ENCODE results near the gene CENPU. TPM values are rescaled to one million over a fixed set of nuclear protein-coding genes. Genes with fewer than 3 reads are reported as not detected.
A peak's percentile ranks its signal among the peaks of the same experiment; 100 is the strongest.

Gene CENPU
- total and polyA plus RNA-seq, 2 experiments from 2014 or later, result 88.3 to 186 TPM

DNA sequence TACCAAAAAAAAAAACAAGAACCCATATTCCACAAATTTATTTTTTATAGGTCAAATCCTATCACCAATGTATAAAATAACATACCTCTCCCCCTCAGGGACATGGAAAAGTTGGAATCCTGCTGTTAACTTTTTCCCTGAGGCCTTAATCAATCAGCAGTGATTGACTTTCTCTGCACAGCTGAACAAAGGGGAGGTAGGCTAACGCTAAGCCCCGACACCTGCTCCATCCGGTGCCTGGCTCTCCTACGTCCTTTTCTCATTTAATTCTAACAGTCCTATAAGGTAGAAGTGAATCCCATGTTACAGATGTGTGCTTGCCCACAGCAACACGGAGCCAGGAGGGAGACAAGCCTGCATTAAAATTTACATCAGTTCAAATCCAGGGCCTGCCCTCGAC is 2.8 kb downstream of the CENPU start:
- Mint-ChIP-seq H3K9me3 (no peaks in the 10 kb centered on the region), H3K4me1 (peaks cover 34% of the 10 kb centered on the region), H3K27me3 (ENCODE audit: insufficient read depth, low read depth, poor library complexity) (peaks cover 3% of the 10 kb centered on the region), H3K4me3 (no peak overlapping the region; the same call in 2 of the 3 replicates), H3K27ac (no peak overlapping the region), H3K36me3 (ENCODE audit: low read depth) (peaks cover 59% of the 10 kb centered on the region)
- Histone ChIP-seq H3K36me3 (ENCODE audit: insufficient read depth) (peaks cover 32% of the 10 kb centered on the region), H3K27ac (ENCODE audit: low read depth) (no peak overlapping the region), H4K20me1 (replicated peaks; ENCODE audit: insufficient read depth) (peaks cover 42% of the 10 kb centered on the region), H2AFZ (no peak overlapping the region), H3K79me2 (replicated peaks; ENCODE audit: insufficient read depth) (peaks cover 78% of the 10 kb centered on the region), H3K4me1 (ENCODE audit: insufficient read depth) (peaks cover 20% of the 10 kb centered on the region), H3F3A (replicated peaks; ENCODE audit: low read depth) (0 out of 2 replicates have a peak, but pooled peaks cover 2% of the 10 kb centered on the region), H3K27me3 (ENCODE audit: insufficient read depth) (no peaks in the 10 kb centered on the region), H3K9me2 (ENCODE audit: insufficient read depth) (no peaks in the 10 kb centered on the region), H3K4me2 (0 out of 2 replicates have a peak overlapping the region, but pooled peaks have one; percentile 79), H3K4me3 (0 out of 2 replicates have a peak overlapping the region, but pooled peaks have one; percentile 98)
- no peak for ATAC-seq
- DNase-seq (ENCODE audit: low spot score), result no peak
- TF ChIP-seq NANOG (IDR thresholded peaks at IDR 0.05; ENCODE audit: borderline replicate concordance), result no peak
- TF ChIP-seq, protein P1, sequence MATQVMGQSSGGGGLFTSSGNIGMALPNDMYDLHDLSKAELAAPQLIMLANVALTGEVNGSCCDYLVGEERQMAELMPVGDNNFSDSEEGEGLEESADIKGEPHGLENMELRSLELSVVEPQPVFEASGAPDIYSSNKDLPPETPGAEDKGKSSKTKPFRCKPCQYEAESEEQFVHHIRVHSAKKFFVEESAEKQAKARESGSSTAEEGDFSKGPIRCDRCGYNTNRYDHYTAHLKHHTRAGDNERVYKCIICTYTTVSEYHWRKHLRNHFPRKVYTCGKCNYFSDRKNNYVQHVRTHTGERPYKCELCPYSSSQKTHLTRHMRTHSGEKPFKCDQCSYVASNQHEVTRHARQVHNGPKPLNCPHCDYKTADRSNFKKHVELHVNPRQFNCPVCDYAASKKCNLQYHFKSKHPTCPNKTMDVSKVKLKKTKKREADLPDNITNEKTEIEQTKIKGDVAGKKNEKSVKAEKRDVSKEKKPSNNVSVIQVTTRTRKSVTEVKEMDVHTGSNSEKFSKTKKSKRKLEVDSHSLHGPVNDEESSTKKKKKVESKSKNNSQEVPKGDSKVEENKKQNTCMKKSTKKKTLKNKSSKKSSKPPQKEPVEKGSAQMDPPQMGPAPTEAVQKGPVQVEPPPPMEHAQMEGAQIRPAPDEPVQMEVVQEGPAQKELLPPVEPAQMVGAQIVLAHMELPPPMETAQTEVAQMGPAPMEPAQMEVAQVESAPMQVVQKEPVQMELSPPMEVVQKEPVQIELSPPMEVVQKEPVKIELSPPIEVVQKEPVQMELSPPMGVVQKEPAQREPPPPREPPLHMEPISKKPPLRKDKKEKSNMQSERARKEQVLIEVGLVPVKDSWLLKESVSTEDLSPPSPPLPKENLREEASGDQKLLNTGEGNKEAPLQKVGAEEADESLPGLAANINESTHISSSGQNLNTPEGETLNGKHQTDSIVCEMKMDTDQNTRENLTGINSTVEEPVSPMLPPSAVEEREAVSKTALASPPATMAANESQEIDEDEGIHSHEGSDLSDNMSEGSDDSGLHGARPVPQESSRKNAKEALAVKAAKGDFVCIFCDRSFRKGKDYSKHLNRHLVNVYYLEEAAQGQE (IDR thresholded peaks at IDR 0.05; ENCODE audit: unreplicated experiment), result no peak
- TF ChIP-seq, protein P2, sequence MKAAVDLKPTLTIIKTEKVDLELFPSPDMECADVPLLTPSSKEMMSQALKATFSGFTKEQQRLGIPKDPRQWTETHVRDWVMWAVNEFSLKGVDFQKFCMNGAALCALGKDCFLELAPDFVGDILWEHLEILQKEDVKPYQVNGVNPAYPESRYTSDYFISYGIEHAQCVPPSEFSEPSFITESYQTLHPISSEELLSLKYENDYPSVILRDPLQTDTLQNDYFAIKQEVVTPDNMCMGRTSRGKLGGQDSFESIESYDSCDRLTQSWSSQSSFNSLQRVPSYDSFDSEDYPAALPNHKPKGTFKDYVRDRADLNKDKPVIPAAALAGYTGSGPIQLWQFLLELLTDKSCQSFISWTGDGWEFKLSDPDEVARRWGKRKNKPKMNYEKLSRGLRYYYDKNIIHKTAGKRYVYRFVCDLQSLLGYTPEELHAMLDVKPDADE (IDR thresholded peaks at IDR 0.05), result no peak

DNA sequence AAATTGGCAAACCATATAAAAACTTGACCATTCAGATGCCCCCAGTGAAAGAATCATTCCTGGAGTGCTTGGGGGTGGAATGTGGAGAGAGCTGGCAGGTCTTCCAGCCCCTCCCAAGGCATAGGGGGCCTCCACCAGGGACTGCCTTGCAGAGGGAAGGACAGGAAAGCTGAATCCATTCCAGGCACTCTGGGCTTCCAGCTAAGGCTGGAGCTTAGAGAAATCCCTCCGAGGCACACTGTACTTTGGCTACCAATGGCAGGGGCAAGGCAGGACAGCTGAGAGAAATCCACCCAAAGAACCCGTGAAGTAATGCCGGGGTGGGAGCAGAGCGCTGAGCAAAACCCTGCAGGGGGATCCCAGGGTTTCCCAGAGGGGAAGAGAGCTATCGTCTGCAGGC is 4.0 kb downstream of the CENPU start:
- DNase-seq (ENCODE audit: low spot score), result no peak
- H3K4me3 Mint-ChIP-seq, result no peak overlapping the region
- H3K36me3 ChIP-seq (ENCODE audit: insufficient read depth), result peaks cover 37% of the 10 kb centered on the region
- H3K4me3 ChIP-seq, result no peak overlapping the region
- H4K20me1 ChIP-seq (replicated peaks; ENCODE audit: insufficient read depth), result peaks cover 50% of the 10 kb centered on the region
- no peaks in the 10 kb centered on the region for H3K27me3 ChIP-seq (ENCODE audit: insufficient read depth)
- peaks cover 2% of the 10 kb centered on the region; the same call in 1 of the 2 replicates for H3F3A ChIP-seq (replicated peaks; ENCODE audit: low read depth)
- no peak overlapping the region for H3K27ac Mint-ChIP-seq
- peaks cover 18% of the 10 kb centered on the region for H3K4me1 ChIP-seq (ENCODE audit: insufficient read depth)
- peaks cover 69% of the 10 kb centered on the region for H3K36me3 Mint-ChIP-seq (ENCODE audit: low read depth)
- H3K27ac ChIP-seq (ENCODE audit: low read depth), result no peak overlapping the region
- no peak for TF ChIP-seq EZH2phosphoT487 (IDR thresholded peaks at IDR 0.05; ENCODE audit: unreplicated experiment)
- H3K9me2 ChIP-seq (ENCODE audit: insufficient read depth), result no peaks in the 10 kb centered on the region
- H3K27me3 Mint-ChIP-seq (ENCODE audit: insufficient read depth, low read depth, poor library complexity), result peaks cover 5% of the 10 kb centered on the region
- no peak overlapping the region for H2AFZ ChIP-seq
- no peaks in the 10 kb centered on the region for H3K9me3 Mint-ChIP-seq
- H3K79me2 ChIP-seq (replicated peaks; ENCODE audit: insufficient read depth), result peaks cover 89% of the 10 kb centered on the region
- ATAC-seq, result no peak
- H3K4me1 Mint-ChIP-seq, result peaks cover 29% of the 10 kb centered on the region
- H3K4me2 ChIP-seq, result no peak overlapping the region

DNA sequence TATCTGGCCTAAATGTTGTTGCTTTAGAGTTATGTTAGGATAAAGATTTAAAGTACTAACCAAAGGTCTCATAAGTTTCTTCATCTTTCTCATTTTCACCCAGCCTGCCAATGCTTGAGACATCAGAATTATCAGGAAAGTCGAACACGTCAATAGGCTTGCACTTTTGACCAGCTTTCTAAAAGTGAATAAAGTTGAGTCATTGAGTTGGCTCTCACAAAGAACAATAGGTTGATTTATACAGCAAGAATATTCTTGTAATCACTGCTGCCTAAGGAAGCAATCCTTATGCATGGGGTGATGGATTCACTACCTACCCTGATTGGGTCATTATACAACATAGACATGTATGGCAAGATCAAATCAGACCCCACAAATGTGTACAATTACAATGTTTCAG is 5.0 kb downstream of the CENPU start:
- Histone ChIP-seq H3K79me2 (replicated peaks; ENCODE audit: insufficient read depth) (peaks cover 100% of the 10 kb centered on the region), H3K27me3 (ENCODE audit: insufficient read depth) (no peaks in the 10 kb centered on the region), H2AFZ (no peak overlapping the region), H3K4me3 (no peak overlapping the region), H3F3A (replicated peaks; ENCODE audit: low read depth) (peaks cover 2% of the 10 kb centered on the region; the same call in 1 of the 2 replicates), H3K36me3 (ENCODE audit: insufficient read depth) (peaks cover 48% of the 10 kb centered on the region), H3K4me2 (no peak overlapping the region), H3K9me2 (ENCODE audit: insufficient read depth) (no peaks in the 10 kb centered on the region), H3K4me1 (ENCODE audit: insufficient read depth) (peaks cover 12% of the 10 kb centered on the region), H3K27ac (ENCODE audit: low read depth) (no peak overlapping the region), H4K20me1 (replicated peaks; ENCODE audit: insufficient read depth) (peaks cover 57% of the 10 kb centered on the region)
- no peaks in the 10 kb centered on the region for H3K9me3 Mint-ChIP-seq
- H3K36me3 Mint-ChIP-seq (ENCODE audit: low read depth), result peaks cover 80% of the 10 kb centered on the region
- peaks cover 5% of the 10 kb centered on the region for H3K27me3 Mint-ChIP-seq (ENCODE audit: insufficient read depth, low read depth, poor library complexity)
- no peak overlapping the region for H3K27ac Mint-ChIP-seq
- no peak for DNase-seq (ENCODE audit: low spot score)
- peaks cover 25% of the 10 kb centered on the region for H3K4me1 Mint-ChIP-seq
- H3K4me3 Mint-ChIP-seq, result no peak overlapping the region
- no peak for ATAC-seq
- no peak for TF ChIP-seq JUNB (IDR thresholded peaks at IDR 0.05; ENCODE audit: unreplicated experiment)
- TF ChIP-seq, protein P3, sequence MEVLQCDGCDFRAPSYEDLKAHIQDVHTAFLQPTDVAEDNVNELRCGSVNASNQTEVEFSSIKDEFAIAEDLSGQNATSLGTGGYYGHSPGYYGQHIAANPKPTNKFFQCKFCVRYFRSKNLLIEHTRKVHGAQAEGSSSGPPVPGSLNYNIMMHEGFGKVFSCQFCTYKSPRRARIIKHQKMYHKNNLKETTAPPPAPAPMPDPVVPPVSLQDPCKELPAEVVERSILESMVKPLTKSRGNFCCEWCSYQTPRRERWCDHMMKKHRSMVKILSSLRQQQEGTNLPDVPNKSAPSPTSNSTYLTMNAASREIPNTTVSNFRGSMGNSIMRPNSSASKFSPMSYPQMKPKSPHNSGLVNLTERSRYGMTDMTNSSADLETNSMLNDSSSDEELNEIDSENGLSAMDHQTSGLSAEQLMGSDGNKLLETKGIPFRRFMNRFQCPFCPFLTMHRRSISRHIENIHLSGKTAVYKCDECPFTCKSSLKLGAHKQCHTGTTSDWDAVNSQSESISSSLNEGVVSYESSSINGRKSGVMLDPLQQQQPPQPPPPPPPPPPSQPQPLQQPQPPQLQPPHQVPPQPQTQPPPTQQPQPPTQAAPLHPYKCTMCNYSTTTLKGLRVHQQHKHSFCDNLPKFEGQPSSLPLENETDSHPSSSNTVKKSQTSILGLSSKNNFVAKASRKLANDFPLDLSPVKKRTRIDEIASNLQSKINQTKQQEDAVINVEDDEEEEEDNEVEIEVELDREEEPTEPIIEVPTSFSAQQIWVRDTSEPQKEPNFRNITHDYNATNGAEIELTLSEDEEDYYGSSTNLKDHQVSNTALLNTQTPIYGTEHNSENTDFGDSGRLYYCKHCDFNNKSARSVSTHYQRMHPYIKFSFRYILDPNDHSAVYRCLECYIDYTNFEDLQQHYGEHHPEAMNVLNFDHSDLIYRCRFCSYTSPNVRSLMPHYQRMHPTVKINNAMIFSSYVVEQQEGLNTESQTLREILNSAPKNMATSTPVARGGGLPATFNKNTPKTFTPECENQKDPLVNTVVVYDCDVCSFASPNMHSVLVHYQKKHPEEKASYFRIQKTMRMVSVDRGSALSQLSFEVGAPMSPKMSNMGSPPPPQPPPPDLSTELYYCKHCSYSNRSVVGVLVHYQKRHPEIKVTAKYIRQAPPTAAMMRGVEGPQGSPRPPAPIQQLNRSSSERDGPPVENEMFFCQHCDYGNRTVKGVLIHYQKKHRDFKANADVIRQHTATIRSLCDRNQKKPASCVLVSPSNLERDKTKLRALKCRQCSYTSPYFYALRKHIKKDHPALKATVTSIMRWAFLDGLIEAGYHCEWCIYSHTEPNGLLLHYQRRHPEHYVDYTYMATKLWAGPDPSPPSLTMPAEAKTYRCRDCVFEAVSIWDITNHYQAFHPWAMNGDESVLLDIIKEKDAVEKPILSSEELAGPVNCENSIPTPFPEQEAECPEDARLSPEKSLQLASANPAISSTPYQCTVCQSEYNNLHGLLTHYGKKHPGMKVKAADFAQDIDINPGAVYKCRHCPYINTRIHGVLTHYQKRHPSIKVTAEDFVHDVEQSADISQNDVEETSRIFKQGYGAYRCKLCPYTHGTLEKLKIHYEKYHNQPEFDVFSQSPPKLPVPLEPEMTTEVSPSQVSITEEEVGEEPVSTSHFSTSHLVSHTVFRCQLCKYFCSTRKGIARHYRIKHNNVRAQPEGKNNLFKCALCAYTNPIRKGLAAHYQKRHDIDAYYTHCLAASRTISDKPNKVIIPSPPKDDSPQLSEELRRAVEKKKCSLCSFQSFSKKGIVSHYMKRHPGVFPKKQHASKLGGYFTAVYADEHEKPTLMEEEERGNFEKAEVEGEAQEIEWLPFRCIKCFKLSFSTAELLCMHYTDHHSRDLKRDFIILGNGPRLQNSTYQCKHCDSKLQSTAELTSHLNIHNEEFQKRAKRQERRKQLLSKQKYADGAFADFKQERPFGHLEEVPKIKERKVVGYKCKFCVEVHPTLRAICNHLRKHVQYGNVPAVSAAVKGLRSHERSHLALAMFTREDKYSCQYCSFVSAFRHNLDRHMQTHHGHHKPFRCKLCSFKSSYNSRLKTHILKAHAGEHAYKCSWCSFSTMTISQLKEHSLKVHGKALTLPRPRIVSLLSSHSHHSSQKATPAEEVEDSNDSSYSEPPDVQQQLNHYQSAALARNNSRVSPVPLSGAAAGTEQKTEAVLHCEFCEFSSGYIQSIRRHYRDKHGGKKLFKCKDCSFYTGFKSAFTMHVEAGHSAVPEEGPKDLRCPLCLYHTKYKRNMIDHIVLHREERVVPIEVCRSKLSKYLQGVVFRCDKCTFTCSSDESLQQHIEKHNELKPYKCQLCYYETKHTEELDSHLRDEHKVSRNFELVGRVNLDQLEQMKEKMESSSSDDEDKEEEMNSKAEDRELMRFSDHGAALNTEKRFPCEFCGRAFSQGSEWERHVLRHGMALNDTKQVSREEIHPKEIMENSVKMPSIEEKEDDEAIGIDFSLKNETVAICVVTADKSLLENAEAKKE (CRISPR knock-in tag; IDR thresholded peaks at IDR 0.05), result no peak

Measured in GM23338 (cell line).